HepG2 (cell line): ENCODE data around the gene RIPPLY2. TPM values are rescaled to one million over a fixed set of nuclear protein-coding genes. Genes with fewer than 3 reads are reported as not detected.
A peak's percentile ranks its signal among the peaks of the same experiment; 100 is the strongest.

Source experiments
- AHDC1 ChIP-seq: sonication (generic); formaldehyde crosslinking; IDR thresholded peaks from 2 replicates; pipeline ENCODE4 v1.5.1; 2020; ENCODE audit warnings: mild to moderate bottlenecking, missing genetic modification reagents, borderline replicate concordance
- MYNN ChIP-seq: sonication (generic); formaldehyde crosslinking; IDR thresholded peaks from 2 replicates; pipeline ENCODE4 v1.4.0; 2020; ENCODE audit warnings: mild to moderate bottlenecking, low read depth, missing genetic modification reagents
- SAFB2 ChIP-seq: sonication (generic); formaldehyde crosslinking; IDR thresholded peaks from 2 replicates; pipeline ENCODE4 v1.5.1; 2020; ENCODE audit warnings: missing genetic modification reagents, low read depth, mild to moderate bottlenecking, borderline replicate concordance
- SNAPC2 ChIP-seq: sonication (generic); formaldehyde crosslinking; IDR thresholded peaks from 2 replicates; pipeline ENCODE4 v1.8.1; 2022; ENCODE audit warnings: mild to moderate bottlenecking, missing genetic modification reagents
- SP1 ChIP-seq, 2 experiments: fragments of 450-650 bp in 1 of 2; sonication (generic) in 1 of 2; formaldehyde crosslinking in 1 of 2; IDR thresholded peaks; 2 replicates each; pipeline versions ENCODE4 v1.4.0 to v1.6.1; 2016 to 2020; ENCODE audit warnings: missing genetic modification reagents in 1 of 2
- SPEN ChIP-seq: sonication (generic); formaldehyde crosslinking; IDR thresholded peaks from 2 replicates; pipeline ENCODE4 v1.5.1; 2020; ENCODE audit warnings: low read depth, mild to moderate bottlenecking, missing genetic modification reagents
- THRA ChIP-seq: sonication (generic); formaldehyde crosslinking; IDR thresholded peaks from 2 replicates; pipeline ENCODE4 v1.4.0; 2020; ENCODE audit warnings: missing genetic modification reagents, borderline replicate concordance
- THYN1 ChIP-seq: sonication (generic); formaldehyde crosslinking; IDR thresholded peaks from 2 replicates; pipeline ENCODE4 v1.8.1; 2023; ENCODE audit warnings: low read depth, mild to moderate bottlenecking, moderate library complexity, missing genetic modification reagents, borderline replicate concordance
- YEATS2 ChIP-seq: sonication (generic); formaldehyde crosslinking; IDR thresholded peaks from 2 replicates; pipeline ENCODE4 v1.4.0; 2020; ENCODE audit warnings: missing genetic modification reagents, borderline replicate concordance
- ZEB1 ChIP-seq: IDR thresholded peaks from 2 replicates; pipeline ENCODE4 v1.6.1; 2012; ENCODE audit warnings: mild to moderate bottlenecking, low read depth, inconsistent platforms; ENCODE audit not compliant: insufficient replicate concordance
- ZNF530 ChIP-seq: sonication (generic); formaldehyde crosslinking; IDR thresholded peaks from 2 replicates; pipeline ENCODE4 v1.5.0; 2020; ENCODE audit warnings: low read depth, mild to moderate bottlenecking, missing genetic modification reagents
- polyA plus RNA-seq, 8 experiments: library from polyadenylated mRNA; depleted of rRNA in 3 of 8; stranded (reverse) in 7 of 8; unstranded in 1 of 8; fragments of >200 nt; fragmentation: Illumina TruSeq in 4 of 8; extraction: Trizol in 4 of 8; gene quantifications; 2 replicates each; pipeline versions ENCODE4 v1.2.1 to v1.2.3, GENCODE V29; 2011 to 2016; ENCODE audit warnings: low read depth in 4 of 8, missing spikeins in 1 of 8, mixed read lengths in 1 of 8; ENCODE audit not compliant: insufficient read depth in 1 of 8
- total RNA-seq, 5 experiments: library from RNA; depleted of rRNA; stranded (reverse); fragments of >200 nt; fragmentation: Illumina TruSeq; extraction: Trizol; gene quantifications; 2 replicates each; pipeline ENCODE4 v1.2.3, GENCODE V29; 2016; ENCODE audit warnings: low read depth in 1 of 5
- TF ChIP-seq, protein P1 (sequence below): sonication (generic); formaldehyde crosslinking; IDR thresholded peaks from 2 replicates; pipeline ENCODE4 v1.8.1; 2023; ENCODE audit warnings: missing genetic modification reagents, inconsistent platforms, borderline replicate concordance
- TF ChIP-seq, protein P2 (sequence below): sonication (generic); formaldehyde crosslinking; IDR thresholded peaks from 2 replicates; pipeline ENCODE4 v1.5.1; 2020; ENCODE audit warnings: missing genetic modification reagents, mild to moderate bottlenecking, borderline replicate concordance
- TF ChIP-seq, protein P3 (sequence below): sonication (generic); formaldehyde crosslinking; IDR thresholded peaks from 2 replicates; pipeline ENCODE4 v1.8.0; 2022; ENCODE audit warnings: mild to moderate bottlenecking, missing genetic modification reagents

Gene RIPPLY2
- total and polyA plus RNA-seq, 2 of the 13 experiments (the other 11 are each of a cell fraction or from before 2014, with no cell fraction given): not detected

DNA sequence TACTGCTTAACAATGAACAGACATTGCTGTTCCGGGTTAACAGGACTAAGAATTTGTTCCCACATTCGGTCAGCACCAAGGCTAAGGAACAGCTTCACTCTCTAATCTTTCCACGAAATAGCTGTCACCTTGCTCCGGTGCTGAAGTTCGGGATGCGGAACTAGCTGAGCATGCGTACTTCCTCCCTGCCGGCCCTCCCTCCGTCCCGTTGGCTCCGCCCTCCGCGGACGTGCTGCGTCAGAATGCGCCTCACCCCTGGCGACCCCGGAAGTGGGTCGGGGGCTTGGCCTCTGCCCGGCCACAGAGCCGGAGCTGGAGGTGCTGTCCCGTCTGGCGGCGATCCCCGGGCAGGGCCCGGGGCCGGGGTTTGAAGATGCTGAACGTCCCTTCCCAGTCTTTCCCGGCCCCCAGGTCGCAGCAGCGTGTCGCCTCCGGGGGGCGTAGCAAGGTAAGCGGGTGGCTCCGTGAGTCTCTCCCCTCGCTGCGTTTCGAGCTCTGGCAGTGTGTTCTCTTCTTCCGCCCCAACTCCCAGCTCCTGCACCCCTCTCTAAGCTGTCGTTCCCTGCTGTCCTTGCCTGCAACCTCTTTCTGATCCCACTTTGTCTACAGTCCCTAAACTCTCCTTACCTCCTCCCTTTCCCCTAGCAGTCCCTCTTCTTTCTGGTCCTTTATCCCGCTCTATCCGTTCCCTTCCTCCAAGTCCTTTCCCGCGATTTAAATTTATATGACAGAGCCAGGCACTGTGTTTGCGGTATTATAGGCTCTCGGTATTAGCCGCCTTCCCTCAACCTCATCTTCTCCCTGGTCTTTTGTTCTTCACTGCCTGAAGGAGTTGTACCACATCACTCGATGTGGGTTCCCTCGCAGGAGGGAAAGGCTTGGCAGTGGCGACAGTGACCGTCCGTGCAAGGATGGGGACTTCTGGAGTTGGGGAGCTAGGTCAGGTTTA, 6.5 kb downstream of the RIPPLY2 start, which contains the start of gene CYB5R4 (continued):
- TF ChIP-seq, protein P1, sequence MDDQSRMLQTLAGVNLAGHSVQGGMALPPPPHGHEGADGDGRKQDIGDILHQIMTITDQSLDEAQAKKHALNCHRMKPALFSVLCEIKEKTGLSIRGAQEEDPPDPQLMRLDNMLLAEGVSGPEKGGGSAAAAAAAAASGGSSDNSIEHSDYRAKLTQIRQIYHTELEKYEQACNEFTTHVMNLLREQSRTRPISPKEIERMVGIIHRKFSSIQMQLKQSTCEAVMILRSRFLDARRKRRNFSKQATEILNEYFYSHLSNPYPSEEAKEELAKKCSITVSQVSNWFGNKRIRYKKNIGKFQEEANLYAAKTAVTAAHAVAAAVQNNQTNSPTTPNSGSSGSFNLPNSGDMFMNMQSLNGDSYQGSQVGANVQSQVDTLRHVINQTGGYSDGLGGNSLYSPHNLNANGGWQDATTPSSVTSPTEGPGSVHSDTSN: peak; percentile 88; the same call in 1 of the 2 replicates
- TF ChIP-seq, protein P2, sequence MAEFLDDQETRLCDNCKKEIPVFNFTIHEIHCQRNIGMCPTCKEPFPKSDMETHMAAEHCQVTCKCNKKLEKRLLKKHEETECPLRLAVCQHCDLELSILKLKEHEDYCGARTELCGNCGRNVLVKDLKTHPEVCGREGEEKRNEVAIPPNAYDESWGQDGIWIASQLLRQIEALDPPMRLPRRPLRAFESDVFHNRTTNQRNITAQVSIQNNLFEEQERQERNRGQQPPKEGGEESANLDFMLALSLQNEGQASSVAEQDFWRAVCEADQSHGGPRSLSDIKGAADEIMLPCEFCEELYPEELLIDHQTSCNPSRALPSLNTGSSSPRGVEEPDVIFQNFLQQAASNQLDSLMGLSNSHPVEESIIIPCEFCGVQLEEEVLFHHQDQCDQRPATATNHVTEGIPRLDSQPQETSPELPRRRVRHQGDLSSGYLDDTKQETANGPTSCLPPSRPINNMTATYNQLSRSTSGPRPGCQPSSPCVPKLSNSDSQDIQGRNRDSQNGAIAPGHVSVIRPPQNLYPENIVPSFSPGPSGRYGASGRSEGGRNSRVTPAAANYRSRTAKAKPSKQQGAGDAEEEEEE (CRISPR knock-in tag): no peak
- TF ChIP-seq THRA (CRISPR knock-in tag) (peak; percentile 96), SPEN (peak; percentile 64), SAFB2 (CRISPR knock-in tag) (peak; percentile 75; the same call in 1 of the 2 replicates), ZEB1 (no peak), SNAPC2 (CRISPR knock-in tag) (no peak), THYN1 (CRISPR knock-in tag) (no peak), SP1 (IDR thresholded peaks at IDR 0.05) (no peak), SP1 (CRISPR knock-in tag; IDR thresholded peaks at IDR 0.05) (peak; percentile 83), AHDC1 (CRISPR knock-in tag) (no peak; the same call in 1 of the 2 replicates), YEATS2 (CRISPR knock-in tag) (peak; percentile 91; the same call in 1 of the 2 replicates), MYNN (CRISPR knock-in tag) (peak; percentile 95), ZNF530 (CRISPR knock-in tag) (peak; percentile 76; the same call in 1 of the 2 replicates)
- TF ChIP-seq, protein P3, sequence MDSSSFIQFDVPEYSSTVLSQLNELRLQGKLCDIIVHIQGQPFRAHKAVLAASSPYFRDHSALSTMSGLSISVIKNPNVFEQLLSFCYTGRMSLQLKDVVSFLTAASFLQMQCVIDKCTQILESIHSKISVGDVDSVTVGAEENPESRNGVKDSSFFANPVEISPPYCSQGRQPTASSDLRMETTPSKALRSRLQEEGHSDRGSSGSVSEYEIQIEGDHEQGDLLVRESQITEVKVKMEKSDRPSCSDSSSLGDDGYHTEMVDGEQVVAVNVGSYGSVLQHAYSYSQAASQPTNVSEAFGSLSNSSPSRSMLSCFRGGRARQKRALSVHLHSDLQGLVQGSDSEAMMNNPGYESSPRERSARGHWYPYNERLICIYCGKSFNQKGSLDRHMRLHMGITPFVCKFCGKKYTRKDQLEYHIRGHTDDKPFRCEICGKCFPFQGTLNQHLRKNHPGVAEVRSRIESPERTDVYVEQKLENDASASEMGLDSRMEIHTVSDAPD (CRISPR knock-in tag): peak; percentile 65; the same call in 1 of the 2 replicates
